IPS-11a (cell line): ENCODE measurements around the gene CSNK1D.
A peak's percentile ranks its signal among the peaks of the same experiment; 100 is the strongest.
"Not testable (repeated sequence)": the region's sequence is repeated elsewhere in the genome, so short reads cannot be mapped to it uniquely, and the experiment has no call there.

Experiments used
- H3K4me3 ChIP-seq: one replicate; pipeline ENCODE4 v1.5.1; 2013; ENCODE audit warnings: low read depth, low read length, control low read depth

Gene CSNK1D

DNA sequence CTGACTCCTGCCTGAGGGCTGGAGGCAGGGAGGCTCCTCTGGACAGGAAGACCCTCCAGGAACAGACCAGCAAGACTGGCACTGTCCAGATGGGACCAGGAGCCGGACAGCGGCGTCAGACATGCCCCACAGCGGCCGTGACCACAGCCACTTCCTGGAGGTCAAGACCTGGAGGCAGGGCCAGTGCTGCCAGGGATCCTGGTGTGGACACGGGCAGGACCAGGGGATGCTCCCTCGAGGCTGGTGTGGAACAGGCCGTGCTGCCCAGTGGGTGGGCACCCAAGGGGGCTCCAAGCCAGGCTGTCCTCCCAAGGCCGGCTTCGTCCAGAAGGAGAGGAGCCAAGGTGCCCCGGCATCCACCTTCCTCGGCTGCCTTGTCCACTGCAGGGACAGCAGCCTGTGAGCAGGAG lies 56.4 kb downstream of the CSNK1D start:
- H3K4me3 ChIP-seq = no peak overlapping the region

DNA sequence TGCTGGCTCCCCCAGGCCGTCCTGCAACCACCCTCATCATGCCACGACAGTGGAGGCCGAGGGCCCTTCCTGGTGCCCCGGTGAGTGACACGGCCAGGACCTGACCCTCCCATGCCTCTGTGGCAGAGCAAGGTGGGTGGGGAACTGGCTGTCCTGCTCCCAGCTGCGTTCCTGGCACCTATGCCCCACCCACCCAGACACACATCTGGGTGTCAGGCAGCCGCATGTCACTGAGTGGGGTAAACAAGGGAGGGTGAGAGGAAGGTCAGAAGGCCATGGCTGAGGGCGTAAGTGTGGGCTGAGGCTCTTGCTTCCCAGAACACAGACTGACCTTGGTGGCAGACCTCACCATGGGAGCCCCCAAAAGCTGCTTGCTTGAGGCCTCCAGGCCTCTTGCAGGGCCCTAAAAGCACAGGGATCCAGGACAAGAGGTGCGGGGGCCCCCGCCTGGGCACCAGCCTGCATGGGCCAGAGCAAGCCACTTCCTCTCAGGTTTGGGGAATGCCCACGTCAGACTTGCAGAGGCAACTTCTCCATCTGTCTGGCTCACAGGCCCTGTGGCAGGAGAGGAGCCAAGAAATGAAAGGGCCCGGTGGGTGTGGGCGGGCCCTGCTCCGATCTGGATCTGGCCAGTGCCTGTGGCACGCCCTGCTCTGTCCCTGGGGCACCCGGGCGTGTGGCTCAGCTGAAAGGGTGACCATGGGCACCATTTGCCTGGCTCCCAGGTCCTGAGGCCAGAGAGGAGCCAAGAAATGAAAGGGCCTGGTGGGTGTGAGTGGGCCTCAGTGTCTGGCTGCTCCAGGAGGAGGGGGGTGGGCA lies 57.0 kb downstream of the CSNK1D start:
- no peak overlapping the region for H3K4me3 ChIP-seq

DNA sequence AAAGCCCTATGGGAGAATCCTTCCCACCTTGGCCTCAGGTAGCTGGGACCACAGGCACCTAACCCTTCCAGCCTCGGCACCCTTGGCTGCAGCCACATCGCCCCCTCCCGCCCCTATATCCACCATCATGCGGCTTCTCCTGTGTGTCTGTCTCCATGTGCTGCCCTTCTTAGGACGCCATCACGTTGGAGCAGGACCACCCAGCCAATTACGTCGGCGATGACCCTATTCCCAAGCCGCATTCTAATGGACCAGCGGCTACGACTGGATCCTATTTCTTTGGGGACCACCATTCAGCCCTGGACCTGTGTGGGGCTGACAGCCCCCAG lies 57.6 kb downstream of the CSNK1D start:
- H3K4me3 ChIP-seq = no peak overlapping the region

DNA sequence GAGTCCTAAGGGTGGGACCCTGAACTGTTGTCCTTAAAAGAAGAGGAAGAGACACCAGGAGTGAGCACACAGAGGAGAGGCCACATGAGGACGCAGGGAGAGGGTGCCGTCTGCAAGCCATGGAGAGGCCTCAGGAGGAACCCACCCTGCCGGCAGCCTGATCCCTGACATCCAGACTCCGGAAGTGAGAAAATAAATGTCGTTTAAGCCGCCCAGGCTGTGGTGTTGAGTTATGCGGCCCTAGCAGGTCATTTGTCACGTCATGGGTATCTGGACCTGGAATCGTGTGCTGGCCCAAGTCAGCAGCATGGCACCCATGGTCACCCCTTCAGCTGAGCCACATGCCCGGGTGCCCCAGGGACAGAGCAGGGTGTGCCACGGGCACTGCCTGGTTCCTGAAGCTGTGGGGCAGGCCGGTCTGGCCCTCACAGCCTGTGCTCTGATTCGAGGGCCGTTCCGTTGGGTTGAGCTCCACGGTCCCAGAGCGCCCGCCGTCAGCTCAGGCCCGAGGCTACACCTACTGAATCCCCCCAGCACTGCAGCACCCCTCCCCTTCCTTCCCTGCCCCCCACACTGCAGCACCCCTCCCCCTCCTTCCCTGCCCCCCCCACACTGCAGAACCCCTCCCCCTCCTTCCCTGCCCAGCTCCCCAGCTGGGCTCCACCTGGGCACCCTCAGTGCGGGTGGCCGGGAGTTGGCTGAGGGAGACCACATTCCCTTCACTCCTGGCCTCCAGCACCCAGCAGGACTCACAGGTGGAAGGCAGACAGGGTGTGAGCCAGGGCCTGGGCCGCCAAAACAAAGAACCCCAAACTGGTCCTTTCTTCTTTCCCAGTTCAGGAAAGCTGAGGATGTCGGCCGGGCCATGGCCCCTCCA lies 58.2 kb downstream of the CSNK1D start:
- H3K4me3 ChIP-seq = no peak overlapping the region

DNA sequence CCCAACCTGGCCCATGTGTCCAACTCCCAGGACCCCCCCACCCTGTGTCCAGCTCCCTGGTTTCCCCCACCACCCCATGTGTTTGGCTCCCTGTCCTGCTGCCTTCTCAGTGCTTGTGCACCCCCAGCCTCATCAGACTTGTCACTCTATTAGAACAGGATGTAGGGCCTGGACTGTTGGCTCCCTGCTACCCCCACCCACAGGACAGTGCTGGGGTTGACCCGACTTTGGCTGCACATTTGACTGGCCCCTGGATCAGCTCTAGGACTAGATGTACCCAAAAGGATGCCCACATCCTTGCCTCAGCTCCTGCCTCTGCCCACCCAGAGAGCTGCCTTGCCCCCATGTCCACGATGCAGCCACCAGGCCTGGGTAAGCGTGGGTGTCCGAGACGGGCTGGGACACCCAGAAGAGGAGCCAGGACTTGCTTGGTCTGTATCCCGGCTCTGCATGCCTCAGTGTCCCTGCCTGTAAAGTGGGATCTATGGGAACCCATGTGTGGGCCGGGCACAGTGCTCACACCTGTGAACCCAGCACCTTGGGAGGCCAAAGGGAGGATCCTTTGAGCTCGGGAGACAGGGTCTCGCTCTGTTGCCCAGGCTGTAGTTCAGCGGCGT lies 59.4 kb downstream of the CSNK1D start:
- no peak overlapping the region for H3K4me3 ChIP-seq

DNA sequence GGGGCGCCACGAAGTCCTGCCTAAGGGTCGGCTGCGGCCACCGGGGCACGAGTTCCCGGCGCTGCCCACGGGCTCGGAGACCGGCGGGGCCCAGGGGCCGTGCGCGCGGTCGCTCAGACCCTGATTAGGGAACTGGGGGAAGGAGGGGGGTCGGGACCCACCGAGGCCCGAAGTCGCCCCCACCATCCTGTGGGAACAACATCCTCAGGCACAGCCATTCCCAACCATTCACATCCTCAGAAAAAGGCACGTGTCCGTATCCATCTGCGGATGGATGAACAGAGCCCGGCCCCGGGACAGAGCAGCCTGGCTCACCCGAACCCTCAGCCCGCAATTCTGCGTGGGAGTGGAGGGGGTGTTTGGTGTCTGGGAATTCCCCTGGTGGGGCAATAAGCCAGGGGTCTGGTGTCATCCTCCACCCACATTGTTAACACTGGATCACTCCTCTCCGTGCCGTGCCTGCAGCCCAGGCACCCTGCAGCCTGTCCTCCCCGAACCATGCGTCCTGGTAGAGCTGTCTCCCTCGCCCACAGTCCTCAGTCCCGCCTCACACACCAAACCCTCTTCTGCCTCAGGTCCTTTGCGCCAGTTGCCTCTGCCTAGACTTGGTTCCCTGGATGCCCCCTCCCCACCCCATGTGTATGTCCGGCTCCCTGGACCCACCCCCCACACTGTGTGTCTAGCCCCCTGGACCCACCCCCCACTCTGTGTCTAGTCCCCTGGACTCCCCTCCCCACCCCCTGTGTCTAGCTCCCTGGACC lies 60.1 kb downstream of the CSNK1D start:
- H3K4me3 ChIP-seq = peak overlapping the region; percentile 61

DNA sequence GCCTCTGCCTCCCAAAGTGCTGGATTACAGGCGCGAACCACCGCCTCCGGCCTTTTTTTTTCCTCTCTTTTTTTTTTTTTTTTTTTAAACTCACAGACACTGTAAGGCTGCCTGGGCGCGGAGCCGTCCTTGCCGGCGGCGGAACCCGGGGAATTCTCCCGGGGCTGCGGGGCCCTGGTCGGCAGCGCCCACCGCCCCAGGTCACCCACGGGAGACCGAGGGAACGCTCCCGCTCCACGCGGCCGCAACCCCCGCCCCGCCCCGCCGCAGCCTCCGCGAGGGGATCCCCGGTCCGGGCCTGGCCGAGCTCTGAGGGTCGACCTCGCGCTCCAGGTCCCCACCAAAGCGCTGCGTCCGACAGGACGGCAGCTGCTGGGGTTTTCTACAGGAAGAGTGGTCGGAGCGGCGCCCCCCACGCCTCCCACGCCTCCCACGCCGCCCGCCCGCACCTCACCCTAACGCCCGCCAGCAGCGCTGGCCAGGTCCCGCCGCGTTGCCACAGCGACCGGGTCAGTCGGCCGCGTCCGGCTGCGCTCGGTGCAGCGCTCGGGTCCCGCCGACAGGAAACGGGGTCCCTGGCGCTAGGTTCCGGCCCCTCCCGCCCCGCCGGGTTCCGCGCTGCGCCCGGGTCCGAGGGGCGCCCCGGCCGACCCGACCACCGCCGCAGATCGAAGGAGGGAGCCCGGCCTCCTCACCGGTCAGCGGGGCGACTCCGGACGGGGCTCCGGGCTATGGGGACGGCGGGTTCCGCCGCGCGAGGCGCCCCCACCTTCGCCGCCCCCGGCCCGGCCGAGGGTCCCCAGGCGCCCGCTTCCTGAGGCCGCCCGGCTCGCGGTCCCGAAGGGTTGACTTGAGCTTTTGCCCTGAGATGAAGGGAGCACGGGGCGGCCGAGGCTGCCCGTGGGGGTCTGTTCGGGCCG lies 60.9 kb downstream of the CSNK1D start, which contains the start of gene CCDC57:
Gene CCDC57, minus strand, starts transcription at position 512 of the 920 bp plus-strand sequence. CDS start 10,898 bp downstream, outside the sequence.
- H3K4me3 ChIP-seq = peak within 1 kb of the TSS; percentile 61

DNA sequence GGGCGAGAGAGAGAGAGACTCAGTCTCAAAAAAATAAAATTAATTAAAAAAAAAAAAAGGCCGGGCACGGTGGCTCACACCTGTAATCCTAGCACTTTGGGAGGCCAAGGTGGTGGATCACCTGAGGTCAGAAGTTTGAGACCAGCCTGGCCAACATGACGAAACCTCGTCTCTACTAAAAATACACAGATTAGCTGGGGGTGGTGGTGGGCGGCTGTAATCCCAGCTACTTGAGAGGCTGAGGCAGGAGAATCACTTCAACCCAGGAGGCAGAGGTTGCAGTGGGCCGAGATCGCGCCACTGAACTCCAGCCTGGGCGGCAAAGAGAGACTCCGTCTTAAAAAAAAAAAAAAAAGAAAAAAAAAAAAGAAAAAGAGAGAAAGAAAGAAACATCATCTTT lies 62.8 kb downstream of the CSNK1D start:
- H3K4me3 ChIP-seq = not testable (repeated sequence)

DNA sequence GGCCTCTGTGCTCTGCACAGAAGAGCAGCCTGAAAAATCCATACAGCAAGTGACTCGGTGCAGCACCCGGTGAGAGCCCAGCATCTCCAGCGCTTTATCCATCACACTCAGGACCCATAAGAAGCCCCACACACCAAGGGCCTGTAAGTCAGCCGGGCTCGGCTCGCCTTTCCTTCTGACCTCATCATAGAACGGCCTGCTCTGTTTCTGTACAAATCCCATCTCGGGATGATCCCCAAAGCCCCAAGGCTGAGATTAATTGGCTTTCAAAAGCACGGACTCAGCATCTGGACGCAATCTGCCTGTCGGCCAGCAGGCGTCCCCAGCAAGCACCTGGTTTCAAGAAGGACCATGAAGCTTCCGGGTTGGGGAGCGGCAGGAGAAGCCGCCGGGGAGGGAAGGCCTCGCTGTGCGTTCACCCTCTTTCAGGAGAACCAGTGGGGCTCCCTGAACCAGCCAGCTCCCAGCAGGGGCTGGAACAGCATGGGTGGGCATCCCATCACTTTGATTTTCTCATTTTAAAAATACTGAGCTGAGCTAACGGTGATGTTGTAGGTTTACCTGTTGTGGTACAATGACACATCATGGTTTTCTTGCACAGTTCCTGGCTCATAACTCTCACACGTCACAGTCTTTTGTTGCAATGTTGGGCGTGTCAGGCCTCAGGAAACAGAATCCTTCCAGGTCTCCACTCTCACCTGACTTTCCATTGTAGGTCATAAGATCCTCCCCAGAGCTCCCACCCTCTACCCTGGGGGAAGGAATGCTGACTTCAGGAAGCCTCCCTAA lies 67.6 kb downstream of the CSNK1D start:
- H3K4me3 ChIP-seq = no peak overlapping the region

DNA sequence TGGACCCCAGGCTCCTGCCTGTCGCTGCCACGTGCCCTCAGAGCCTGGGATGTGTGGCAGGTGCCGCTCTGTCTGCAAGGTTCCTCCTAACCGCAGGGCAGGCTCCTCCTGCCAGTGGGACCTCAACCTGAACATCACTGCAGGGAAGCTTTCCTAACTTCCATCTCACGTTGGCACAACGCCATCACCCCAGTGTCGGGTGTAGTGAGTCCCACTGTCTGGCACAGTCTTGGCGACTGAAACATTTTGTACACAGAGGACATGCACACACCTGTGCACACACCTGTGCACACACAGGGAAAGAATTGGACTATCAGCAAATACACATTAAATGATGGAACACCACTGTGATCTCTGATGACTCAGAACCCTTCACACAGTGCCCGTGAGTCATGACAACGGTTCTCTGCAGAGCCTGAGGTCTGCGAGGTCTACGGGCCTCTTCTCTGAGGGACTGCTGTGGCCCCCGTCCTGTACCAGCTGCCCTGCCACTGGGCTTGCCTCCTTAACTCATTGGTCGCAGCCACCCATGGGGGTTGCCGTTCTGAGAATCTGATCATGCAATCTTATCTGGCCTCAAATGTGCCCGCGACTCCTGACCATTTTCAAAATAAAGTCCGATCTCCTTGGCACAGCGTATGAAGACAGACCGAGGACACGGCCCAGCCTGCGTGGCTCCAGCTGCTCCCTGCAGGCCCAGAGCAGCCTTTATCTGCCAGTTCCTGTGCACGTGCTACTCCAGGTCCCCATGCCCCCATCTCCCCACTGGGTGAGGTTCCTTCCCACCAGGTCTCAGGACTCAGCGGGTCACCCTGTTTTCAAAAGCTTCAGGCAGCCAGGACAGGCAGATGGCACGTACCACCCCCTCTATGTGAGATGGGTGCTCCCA lies 68.4 kb downstream of the CSNK1D start:
- H3K4me3 ChIP-seq = no peak overlapping the region

DNA sequence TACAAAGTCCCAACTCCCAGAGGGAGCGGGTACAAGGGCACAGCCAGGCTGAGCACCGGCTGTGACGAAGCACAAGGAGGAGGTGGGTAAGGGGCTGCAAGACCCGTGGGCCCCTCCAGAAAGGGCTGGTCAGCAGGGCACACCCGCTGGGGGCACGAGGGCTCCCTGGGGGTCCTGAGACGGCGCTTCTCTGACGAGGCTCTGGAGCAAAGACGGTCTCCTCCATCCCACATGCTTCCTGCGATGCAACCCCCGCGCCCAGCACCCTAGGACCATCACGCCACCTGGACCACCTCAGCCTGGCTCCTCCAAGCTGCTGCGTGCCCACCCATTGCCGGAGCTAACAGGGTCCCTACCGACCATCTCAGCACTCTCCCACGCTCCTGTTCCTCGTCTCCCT lies 69.6 kb downstream of the CSNK1D start:
- no peak overlapping the region for H3K4me3 ChIP-seq

DNA sequence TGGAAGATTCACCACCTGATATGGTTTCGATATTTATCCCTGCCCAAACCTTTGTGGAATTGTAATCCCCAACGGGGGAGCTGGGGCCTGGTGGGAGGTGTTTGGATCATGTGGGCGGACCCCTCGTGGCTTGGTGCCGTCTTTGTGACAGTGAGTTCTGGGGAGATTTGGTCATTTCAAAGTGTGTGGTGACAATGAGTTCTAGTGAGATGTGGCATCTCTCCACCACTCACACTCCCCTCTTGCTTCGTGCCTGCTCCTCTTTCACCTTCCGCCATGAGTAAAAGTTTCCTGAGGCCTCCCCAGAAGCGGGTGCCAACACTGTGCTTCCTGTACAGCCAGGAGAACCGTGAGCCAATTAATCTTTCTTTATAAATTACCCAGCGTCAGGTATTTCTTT lies 70.5 kb downstream of the CSNK1D start:
- H3K4me3 ChIP-seq = no peak overlapping the region

DNA sequence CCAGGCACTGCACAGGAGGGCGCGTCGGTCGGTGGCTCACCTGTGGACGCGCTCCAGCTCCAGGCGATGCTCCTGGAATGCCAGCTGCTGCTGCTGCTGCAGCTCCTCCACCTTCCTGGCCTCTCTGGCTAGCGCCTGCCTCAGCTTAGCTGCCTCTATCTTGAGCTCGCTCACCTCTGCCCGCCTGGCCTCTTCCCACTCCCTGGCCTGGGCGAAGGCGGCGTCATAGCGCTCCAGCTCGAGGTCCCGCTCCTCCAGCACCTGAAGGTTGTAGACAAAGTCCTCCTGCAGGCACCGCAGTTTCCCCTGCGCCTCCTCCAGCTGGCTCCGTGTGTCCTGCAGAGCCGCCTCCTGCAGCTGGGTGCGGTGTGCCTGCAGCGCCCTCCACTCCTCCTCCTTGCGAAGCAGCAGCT lies 72.0 kb downstream of the CSNK1D start:
- H3K4me3 ChIP-seq = no peak overlapping the region

DNA sequence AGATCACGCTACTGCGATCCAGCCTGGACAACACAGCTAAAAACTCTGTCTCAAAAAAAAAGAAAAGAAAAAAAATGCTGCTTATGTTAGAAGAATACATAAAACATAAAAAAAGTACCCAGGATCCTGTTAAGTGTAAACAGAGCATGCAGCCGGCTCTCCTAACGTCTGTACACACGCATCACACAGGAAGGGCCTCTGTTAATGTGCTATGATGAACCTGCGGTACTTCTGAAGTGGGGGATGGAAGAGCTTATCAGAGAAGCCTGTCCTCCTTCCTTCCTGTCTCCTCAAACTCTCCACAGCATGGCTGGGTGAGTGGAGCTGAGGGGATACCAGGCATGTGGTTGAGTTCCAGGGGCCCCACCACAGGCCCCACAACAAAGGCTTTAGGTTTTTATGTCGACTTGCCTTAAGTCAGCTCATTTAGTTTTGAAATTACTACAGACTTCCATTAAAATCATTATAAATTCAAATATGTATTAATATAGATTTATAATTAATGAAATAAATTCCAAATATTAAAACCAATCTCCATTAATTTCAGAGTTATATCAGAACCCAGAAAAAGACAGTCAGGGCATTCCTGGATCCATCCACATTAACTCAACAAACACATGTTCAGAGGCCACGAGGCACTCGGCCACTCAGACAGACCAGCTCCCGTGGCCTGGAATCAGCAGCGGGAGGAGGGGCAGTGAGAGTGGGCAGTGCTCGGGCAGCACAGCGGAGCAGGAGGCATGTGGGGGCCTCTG lies 72.6 kb downstream of the CSNK1D start:
- no peak overlapping the region for H3K4me3 ChIP-seq

DNA sequence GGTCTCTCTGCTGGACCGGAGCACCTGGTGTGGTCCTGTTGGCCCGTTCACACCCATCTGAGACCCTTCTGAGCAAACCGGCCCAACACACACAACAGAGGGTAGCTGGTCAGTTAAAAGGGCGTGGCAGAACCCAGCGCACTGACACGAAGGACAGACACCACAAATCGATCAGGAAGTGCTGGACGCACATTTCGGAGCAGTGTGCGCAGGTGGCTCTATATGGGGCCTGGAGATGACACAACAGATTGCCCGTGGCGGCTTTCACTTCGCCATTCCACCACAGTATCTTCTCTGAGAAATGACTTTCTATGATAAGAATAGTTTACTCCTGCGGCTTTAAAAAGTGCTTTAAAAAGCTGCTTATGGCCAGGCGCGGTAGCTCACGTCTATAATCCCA lies 73.4 kb downstream of the CSNK1D start:
- H3K4me3 ChIP-seq = no peak overlapping the region

DNA sequence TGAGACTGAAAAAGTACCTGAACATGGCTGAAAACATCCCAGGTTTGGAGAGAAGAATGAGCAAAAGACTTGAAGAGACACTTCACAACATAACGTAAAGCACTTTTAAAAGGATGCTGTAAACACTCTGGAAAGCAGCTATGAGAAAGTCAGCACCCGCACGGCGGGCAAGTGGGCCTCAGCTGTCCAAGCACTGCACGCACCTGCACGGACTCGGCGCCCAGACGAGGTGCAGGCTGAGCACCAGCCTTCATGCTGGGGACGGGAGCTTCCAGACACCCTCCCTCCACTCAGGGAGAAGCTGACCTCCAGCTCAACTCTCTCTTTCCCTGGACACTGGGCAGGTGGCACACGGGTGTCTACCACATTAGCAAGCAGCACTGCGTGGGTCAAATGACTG lies 74.0 kb downstream of the CSNK1D start:
- H3K4me3 ChIP-seq = no peak overlapping the region

DNA sequence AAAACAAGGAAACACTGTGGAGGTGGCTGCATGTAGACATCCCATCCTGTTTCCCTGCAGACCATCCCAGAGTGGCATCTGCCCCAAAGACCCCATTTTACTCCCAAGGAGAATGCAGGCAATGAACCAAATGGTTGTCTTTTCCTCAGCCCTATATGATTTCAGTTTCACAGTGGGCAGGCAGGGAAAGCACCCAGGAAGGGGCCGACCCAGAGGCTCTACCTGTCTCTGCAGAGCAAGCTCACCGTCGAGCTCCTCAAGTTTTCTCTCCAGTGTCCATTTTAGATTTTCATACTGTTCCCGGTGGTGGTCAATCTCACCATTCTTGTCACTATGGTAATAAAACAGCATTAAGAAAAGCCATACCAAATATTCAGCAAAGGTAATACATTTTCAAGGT lies 75.4 kb downstream of the CSNK1D start:
- H3K4me3 ChIP-seq = no peak overlapping the region
